H9 (cell line): ENCODE data around the gene KAZN. TPM values are rescaled to one million over a fixed set of nuclear protein-coding genes. Genes with fewer than 3 reads are reported as not detected.

Source experiments
- DNase-seq: peaks from one replicate; pipeline ENCODE4 v3.0.0-alpha.2; 2017
- H2AFZ ChIP-seq: one replicate; pipeline ENCODE4 v1.6.1; 2013; ENCODE audit warnings: mild to moderate bottlenecking, low read length, control low read depth, moderate library complexity
- H2AK5ac ChIP-seq: 2 replicates; pipeline ENCODE4 v1.6.1; 2013; ENCODE audit warnings: low read length, control low read depth, mixed read lengths; ENCODE audit not compliant: insufficient read length
- H2BK120ac ChIP-seq: one replicate; pipeline ENCODE4 v1.6.1; 2013; ENCODE audit warnings: low read depth, mild to moderate bottlenecking, low read length, control low read depth, inconsistent platforms; ENCODE audit not compliant: poor library complexity, severe bottlenecking
- H2BK12ac ChIP-seq: 2 replicates; pipeline ENCODE4 v1.6.1; 2013; ENCODE audit warnings: low read length, control low read depth, mixed read lengths, low read depth; ENCODE audit not compliant: insufficient read length
- H2BK15ac ChIP-seq: 2 replicates; pipeline ENCODE4 v1.6.1; 2013; ENCODE audit warnings: low read depth, low read length, control low read depth
- H2BK20ac ChIP-seq: one replicate; pipeline ENCODE4 v1.6.1; 2013; ENCODE audit warnings: low read depth, mild to moderate bottlenecking, low read length, control low read depth, inconsistent platforms; ENCODE audit not compliant: poor library complexity, severe bottlenecking
- H2BK5ac ChIP-seq: 2 replicates; pipeline ENCODE4 v1.6.1; 2013; ENCODE audit warnings: low read length, control low read depth, mixed read lengths; ENCODE audit not compliant: insufficient read length
- H3K14ac ChIP-seq: 2 replicates; pipeline ENCODE4 v1.6.1; 2013; ENCODE audit warnings: low read length, control low read depth; ENCODE audit not compliant: insufficient read depth
- H3K18ac ChIP-seq: 2 replicates; pipeline ENCODE4 v1.6.1; 2013; ENCODE audit warnings: low read depth, mild to moderate bottlenecking, mixed read lengths, low read length, control low read depth; ENCODE audit not compliant: insufficient read length
- H3K23ac ChIP-seq: 2 replicates; pipeline ENCODE4 v1.6.1; 2013; ENCODE audit warnings: low read length, control low read depth, mixed read lengths, low read depth; ENCODE audit not compliant: insufficient read length
- H3K23me2 ChIP-seq: 2 replicates; pipeline ENCODE4 v1.6.1; 2013; ENCODE audit warnings: low read depth, mild to moderate bottlenecking, mixed read lengths, low read length, control low read depth; ENCODE audit not compliant: insufficient read length, poor library complexity, severe bottlenecking
- H3K27ac ChIP-seq: 2 replicates; pipeline ENCODE4 v1.5.1; 2013; ENCODE audit warnings: low read length, control low read depth, mixed read lengths, low read depth; ENCODE audit not compliant: insufficient read length
- H3K27me3 ChIP-seq: 2 replicates; pipeline ENCODE4 v1.6.1; 2013; ENCODE audit warnings: low read length, control low read depth, inconsistent platforms; ENCODE audit not compliant: insufficient read depth
- H3K4ac ChIP-seq: 2 replicates; pipeline ENCODE4 v1.6.1; 2013; ENCODE audit warnings: low read depth, mild to moderate bottlenecking, control low read depth, inconsistent platforms, low read length, moderate library complexity
- H3K4me1 ChIP-seq: 2 replicates; pipeline ENCODE4 v1.6.1; 2013; ENCODE audit warnings: low read length, control low read depth, inconsistent platforms; ENCODE audit not compliant: insufficient read depth
- H3K4me2 ChIP-seq: 2 replicates; pipeline ENCODE4 v1.6.1; 2013; ENCODE audit warnings: low read length, control low read depth, mixed read lengths; ENCODE audit not compliant: insufficient read length, insufficient read depth
- H3K56ac ChIP-seq: 2 replicates; pipeline ENCODE4 v1.6.1; 2013; ENCODE audit warnings: low read depth, mild to moderate bottlenecking, mixed read lengths, low read length, control low read depth; ENCODE audit not compliant: insufficient read length
- H3K79me1 ChIP-seq: 2 replicates; pipeline ENCODE4 v1.6.1; 2013; ENCODE audit warnings: low read depth, mild to moderate bottlenecking, moderate library complexity, low read length, control low read depth, inconsistent platforms; ENCODE audit not compliant: insufficient read depth, poor library complexity, severe bottlenecking
- H3K79me2 ChIP-seq: 2 replicates; pipeline ENCODE4 v1.6.1; 2013; ENCODE audit warnings: low read length, control low read depth, inconsistent platforms; ENCODE audit not compliant: insufficient read depth
- H3K9ac ChIP-seq: 2 replicates; pipeline ENCODE4 v1.6.1; 2013; ENCODE audit warnings: low read length, control low read depth, mixed read lengths; ENCODE audit not compliant: insufficient read length; ENCODE audit errors: extremely low read depth
- H3K9me3 ChIP-seq: one replicate; pipeline ENCODE4 v1.6.1; 2013; ENCODE audit warnings: low read depth, low read length, inconsistent platforms; ENCODE audit not compliant: control insufficient read depth
- H3T11ph ChIP-seq: one replicate; pipeline ENCODE4 v1.6.1; 2013; ENCODE audit warnings: mild to moderate bottlenecking, low read length, control low read depth, inconsistent platforms
- H4K20me1 ChIP-seq: one replicate; pipeline ENCODE4 v1.6.1; 2013; ENCODE audit not compliant: control insufficient read depth, insufficient read length, insufficient read depth
- H4K5ac ChIP-seq: 2 replicates; pipeline ENCODE4 v1.6.1; 2013; ENCODE audit warnings: low read depth, mild to moderate bottlenecking, mixed read lengths, low read length, control low read depth; ENCODE audit not compliant: insufficient read length
- H4K8ac ChIP-seq: replicated peaks from 2 replicates; pipeline ENCODE4 v1.6.1; 2013; ENCODE audit warnings: low read length, control low read depth, mixed read lengths, low read depth; ENCODE audit not compliant: insufficient read length
- H4K91ac ChIP-seq: 2 replicates; pipeline ENCODE4 v1.6.1; 2013; ENCODE audit warnings: low read depth, mild to moderate bottlenecking, moderate library complexity, mixed read lengths, low read length, control low read depth; ENCODE audit not compliant: insufficient read length
- H3K27ac Mint-ChIP-seq, 3 experiments: 2 replicates in 2 of 3; 3 replicates in 1 of 3; pipeline ENCODE4 v1.8.0; 2020 to 2021; ENCODE audit warnings: mixed read lengths in 3 of 3, mild to moderate bottlenecking in 1 of 3, moderate library complexity in 1 of 3
- H3K27me3 Mint-ChIP-seq: 2 replicates; pipeline ENCODE4 v1.8.0; 2021; ENCODE audit warnings: low read depth, mild to moderate bottlenecking, moderate library complexity, mixed read lengths
- H3K36me3 Mint-ChIP-seq, 3 experiments: 2 replicates in 2 of 3; 3 replicates in 1 of 3; pipeline ENCODE4 v1.8.0; 2020 to 2021; ENCODE audit warnings: low read depth in 3 of 3, mixed read lengths in 3 of 3; ENCODE audit not compliant: insufficient read depth in 1 of 3
- H3K4me1 Mint-ChIP-seq, 2 experiments: 2 replicates each; pipeline ENCODE4 v1.8.0; 2020; ENCODE audit warnings: mixed read lengths in 2 of 2
- H3K4me3 Mint-ChIP-seq, 2 experiments: 2 replicates in 1 of 2; 3 replicates in 1 of 2; pipeline ENCODE4 v1.8.0; 2020 to 2021; ENCODE audit warnings: mild to moderate bottlenecking in 2 of 2, mixed read lengths in 2 of 2, moderate library complexity in 1 of 2
- H3K9me3 Mint-ChIP-seq, 2 experiments: 2 replicates in 1 of 2; 3 replicates in 1 of 2; pipeline ENCODE4 v1.8.0; 2020; ENCODE audit warnings: mild to moderate bottlenecking in 2 of 2, mixed read lengths in 2 of 2, moderate library complexity in 1 of 2
- CTCF ChIP-seq: fragments of 200-600 bp; sonication (generic); conservative IDR thresholded peaks from 3 replicates; pipeline ENCODE4 v1.8.0; 2021; ENCODE audit warnings: antibody characterized with exemption, mild to moderate bottlenecking
- WGBS: extraction: QIAGEN DNeasy Blood & Tissue Kit; methylation state at CpG from one replicate; pipeline ENCODE4 v1.1.7; 2013; ENCODE audit warnings: missing lambda C conversion rate, low lambda C conversion rate, mixed read lengths; ENCODE audit not compliant: insufficient read length; ENCODE audit errors: extremely low coverage; 5-methylcytosine and 5-hydroxymethylcytosine counted together
- total RNA-seq: library from RNA; stranded (reverse); gene quantifications from 2 replicates; pipeline ENCODE4 v1.2.1, GENCODE V29; 2021

Gene KAZN
- total RNA-seq, 1 experiment from 2014 or later: 7.6 TPM

GRCh38 chr1:14994841-14995437 is 396.5 kb downstream of the KAZN start:
- no CpG with 5 or more reads among the region's 9 CpGs for WGBS
- H3K9ac ChIP-seq: no peak overlapping the region

More at GRCh38 chr1:14994841-14995437, 396.5 kb downstream of the KAZN start:
- H3K27ac ChIP-seq: no peak overlapping the region
- H2BK20ac ChIP-seq: no peak overlapping the region
- H3K9me3 ChIP-seq: no peaks in the 10 kb centered on the region
- no peaks in the 10 kb centered on the region for H3K79me1 ChIP-seq
- H3K56ac ChIP-seq: no peak overlapping the region
- no peak overlapping the region for H2AK5ac ChIP-seq
- Mint-ChIP-seq H3K27me3 (no peaks in the 10 kb centered on the region), H3K27ac (peak overlapping the region in 2 of 3 experiments; percentile 31 to 53; a peak in 3 of 7 replicates), H3K4me1 (peaks cover 20 to 30% of the 10 kb centered on the region in 2 experiments), H3K4me3 (no peak overlapping the region), H3K9me3 (peaks cover 0 to 2% of the 10 kb centered on the region in 2 experiments; a peak in 1 of 5 replicates), H3K36me3 (no peaks in the 10 kb centered on the region)
- H4K5ac ChIP-seq: no peak overlapping the region
- no peak overlapping the region for H2BK12ac ChIP-seq
- no peaks in the 10 kb centered on the region for H3K4me1 ChIP-seq
- no peak overlapping the region for H3K18ac ChIP-seq
- no peak overlapping the region for H3K23ac ChIP-seq
- H2BK120ac ChIP-seq: no peak overlapping the region
- H3K14ac ChIP-seq: peak overlapping the region; percentile 10; the same call in 1 of the 2 replicates
- no peak overlapping the region for H3K4ac ChIP-seq
- no peak overlapping the region for H4K8ac ChIP-seq
- no peak overlapping the region for H2BK15ac ChIP-seq
- no peak for DNase-seq
- no peak overlapping the region for H2AFZ ChIP-seq
- no peak overlapping the region for H2BK5ac ChIP-seq
- H3T11ph ChIP-seq: no peak overlapping the region
- no peak for TF ChIP-seq CTCF
- H4K20me1 ChIP-seq: no peaks in the 10 kb centered on the region
- H3K79me2 ChIP-seq: no peaks in the 10 kb centered on the region
- H4K91ac ChIP-seq: no peak overlapping the region
- no peak overlapping the region for H3K4me2 ChIP-seq
- no peaks in the 10 kb centered on the region for H3K27me3 ChIP-seq
- no peaks in the 10 kb centered on the region for H3K23me2 ChIP-seq
